ENCODE results near the gene DENND1A.
"Not testable (repeated sequence)": the region's sequence is repeated elsewhere in the genome, so short reads cannot be mapped to it uniquely, and the experiment has no call there.

DENND1A gene

DNA sequence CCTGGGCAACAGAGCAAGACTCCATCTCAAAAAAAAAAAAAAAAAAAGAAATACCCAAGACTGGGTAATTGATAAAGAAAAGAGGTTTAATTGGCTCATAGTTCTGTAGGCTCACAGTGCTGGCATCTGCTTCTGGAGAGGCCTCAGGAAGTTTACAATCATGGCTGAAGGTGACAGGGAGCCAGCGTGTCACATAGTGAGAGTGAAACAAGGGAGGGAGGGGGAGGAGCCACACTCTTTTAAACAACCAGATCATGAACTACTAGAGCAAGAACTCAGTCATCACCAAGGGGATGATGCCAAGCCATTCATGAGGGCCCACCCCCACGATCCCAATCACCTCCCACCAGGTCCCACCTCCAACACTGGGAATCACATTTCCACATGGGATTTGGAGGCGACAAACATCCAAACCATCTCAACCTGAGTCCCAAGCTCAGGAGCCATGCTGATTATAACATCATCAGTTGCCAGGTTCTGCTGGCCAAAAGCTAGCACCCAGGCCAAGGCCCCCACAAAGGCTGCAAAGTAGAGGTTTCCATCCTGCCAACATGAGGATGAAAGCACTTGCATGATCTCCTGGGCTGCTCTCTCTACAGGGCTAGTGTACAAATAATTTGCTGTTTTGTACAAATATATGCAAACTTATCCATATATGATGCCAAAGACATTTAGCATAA is 15.3 kb downstream of the DENND1A start:
- no peak for DNase-seq (ENCODE audit: low read depth)

DNA sequence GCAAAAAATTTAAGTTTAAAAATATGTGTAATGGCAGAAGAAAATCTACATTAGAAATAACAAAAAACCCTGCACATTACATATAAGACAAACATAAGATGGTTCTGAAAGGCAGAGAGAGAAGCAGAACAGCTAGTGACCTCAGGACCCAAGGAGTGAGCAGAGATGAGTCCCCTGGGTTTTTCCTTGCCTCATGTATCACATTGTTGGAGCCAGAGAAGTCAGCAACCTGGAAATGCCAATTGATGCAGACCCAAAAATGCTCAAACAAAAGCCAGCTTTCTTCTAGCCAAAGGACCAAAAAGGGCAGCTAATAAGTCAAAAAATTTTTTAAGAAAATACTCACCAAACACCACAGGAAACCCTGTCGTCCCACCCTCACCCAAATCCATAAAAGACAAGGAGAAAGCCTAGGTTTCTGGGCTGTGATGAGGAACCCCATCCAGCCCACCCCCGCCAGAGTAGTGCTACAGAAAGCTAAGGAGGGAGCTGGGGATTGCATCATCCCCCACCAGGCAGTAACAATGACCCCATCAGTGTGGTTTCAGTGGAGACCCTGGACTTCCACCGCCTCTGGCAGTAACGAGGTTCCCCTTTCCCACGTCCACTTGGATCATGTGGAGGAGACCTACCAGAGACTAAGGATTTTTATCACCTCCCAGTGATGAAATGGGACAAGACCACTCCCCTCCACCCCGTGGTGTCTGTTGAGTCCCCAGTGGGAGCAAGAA is 17.6 kb downstream of the DENND1A start:
- no peak for DNase-seq (ENCODE audit: low read depth)

DNA sequence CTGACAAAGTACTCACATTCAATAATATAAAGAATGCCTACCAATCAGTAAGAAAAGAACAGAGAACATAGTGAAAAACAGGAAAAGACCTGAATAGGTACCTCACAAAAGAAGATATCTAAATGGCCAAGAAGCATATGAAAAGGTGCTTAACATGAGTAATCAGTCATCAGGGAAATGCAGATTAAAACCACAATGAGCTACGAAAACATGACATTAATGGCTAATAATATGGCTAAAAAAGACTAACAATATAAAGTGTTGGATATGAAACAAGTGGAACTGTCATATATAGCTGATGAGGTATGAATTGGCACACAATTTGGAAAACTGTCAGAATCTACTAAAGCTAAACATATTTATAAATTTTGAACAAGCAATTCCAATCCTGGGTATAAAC is 18.9 kb downstream of the DENND1A start:
- no peak for DNase-seq (ENCODE audit: low read depth)

DNA sequence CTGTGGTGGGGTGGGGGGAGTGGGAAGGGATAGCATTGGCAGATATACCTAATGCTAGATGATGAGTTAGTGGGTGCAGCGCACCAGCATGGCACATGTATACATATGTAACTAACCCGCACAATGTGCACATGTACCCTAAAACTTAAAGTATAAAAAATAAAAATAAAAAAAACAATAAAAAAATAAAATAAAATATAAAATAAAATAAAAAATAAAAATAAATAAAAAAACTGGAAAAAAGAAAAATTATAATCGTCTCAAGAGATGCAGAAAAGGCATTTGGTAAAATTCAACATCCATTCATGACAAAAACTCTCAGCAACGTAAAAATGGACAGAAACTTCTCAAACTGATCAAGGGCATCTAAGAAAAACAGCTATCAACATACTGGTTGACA is 20.7 kb downstream of the DENND1A start:
- DNase-seq (ENCODE audit: low read depth), result not testable (repeated sequence)

DNA sequence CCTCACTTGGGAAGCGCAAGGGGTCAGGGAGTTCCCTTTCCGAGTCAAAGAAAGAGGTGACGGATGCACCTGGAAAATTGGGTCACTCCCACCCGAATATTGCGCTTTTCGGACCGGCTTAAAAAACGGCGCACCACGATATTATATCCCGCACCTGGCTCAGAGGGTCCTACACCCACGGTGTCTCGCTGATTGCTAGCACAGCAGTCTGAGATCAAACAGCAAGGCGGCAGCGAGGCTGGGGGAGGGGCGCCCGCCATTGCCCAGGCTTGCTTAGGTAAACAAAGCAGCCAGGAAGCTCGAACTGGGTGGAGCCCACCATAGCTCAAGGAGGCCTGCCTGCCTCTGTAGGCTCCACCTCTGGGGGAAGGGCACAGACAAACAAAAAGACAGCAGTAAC is 26.4 kb downstream of the DENND1A start:
- not testable (repeated sequence) for DNase-seq (ENCODE audit: low read depth)

DNA sequence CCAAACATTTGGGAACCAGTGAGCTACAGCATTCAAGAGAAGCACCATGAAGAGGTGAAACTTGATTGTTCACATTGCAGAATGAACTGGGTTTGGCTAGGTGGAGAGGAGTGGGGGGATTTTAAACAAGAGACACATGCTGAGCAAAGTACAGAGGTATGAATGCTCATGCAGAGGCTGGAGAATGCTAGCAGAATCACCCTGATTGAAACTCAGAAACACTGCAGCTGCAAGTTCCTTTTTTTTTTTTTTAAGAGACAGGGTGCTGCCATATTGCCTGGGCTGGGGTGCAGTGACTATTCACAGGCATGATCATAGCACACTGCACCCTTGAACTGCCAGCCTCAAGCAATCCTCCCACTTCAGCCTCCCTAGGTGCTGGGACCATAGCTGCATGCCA is 35.1 kb downstream of the DENND1A start:
- no peak for DNase-seq (ENCODE audit: low read depth)

DNA sequence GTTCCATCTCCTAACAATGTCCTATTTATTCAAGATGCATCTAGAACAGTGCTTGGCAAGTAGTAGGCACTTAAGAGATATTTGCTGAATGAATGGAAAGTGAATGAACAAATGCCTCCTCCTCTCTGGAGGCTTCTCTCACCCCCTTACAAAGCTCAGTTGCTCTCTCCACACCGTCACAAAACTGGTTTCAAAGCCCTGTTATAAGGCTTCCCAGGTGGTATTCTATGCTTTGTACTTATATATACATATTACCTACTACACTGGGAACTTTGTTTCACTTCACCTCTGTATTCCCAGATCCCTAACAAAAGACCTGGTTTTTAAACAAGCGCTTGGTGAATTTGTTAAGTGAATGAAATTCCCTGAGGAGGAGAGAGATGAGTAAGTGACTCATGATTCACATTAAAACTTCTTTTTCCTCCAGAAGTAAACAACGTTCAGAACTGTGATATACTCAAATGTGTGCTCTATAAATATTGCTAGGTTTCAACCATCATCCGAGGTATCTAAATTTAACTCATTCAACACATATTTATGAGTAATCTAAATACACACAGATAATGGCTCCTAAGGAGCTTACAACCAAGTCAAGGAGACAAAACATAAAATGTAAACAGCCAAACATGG is 36.0 kb downstream of the DENND1A start:
- DNase-seq (ENCODE audit: low read depth), result peak; percentile 5

DNA sequence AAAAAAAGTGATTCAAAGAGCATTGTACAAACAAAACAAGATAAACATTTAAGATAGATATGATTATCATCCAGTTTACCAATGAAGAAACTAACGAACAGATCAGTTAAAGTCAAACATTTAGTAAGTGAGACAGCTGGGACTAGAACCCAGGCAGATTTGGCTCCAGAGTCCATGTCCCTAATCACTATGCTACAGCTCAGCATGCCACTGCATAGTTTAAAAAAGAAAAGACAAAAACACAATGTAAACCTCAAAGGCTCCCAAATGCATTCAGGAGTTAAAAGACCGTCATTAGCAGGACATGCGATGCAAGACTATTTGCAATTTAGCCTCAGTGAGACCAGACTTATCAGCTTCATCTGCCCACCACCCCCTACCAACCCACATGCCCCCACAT is 36.8 kb downstream of the DENND1A start:
- no peak for DNase-seq (ENCODE audit: low read depth)

DNA sequence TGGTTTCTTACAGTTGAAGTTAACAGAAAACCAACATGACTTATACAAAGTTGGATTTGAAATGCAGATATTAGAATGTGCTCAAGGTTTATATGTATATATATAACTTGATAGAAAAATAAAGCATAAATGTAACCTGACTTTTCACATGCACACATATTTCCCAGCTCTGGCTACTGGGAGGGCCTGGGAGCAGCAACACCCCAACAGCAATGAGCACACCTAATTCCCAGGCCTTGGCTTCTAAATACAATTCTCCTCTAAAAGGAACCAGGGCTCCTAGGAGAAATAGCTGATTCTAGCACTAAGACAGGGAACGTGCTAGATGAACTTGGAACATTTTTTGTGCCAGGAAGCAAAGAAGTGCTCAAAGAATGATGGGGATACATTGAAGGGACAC is 42.1 kb downstream of the DENND1A start:
- no peak for DNase-seq (ENCODE audit: low read depth)

DNA sequence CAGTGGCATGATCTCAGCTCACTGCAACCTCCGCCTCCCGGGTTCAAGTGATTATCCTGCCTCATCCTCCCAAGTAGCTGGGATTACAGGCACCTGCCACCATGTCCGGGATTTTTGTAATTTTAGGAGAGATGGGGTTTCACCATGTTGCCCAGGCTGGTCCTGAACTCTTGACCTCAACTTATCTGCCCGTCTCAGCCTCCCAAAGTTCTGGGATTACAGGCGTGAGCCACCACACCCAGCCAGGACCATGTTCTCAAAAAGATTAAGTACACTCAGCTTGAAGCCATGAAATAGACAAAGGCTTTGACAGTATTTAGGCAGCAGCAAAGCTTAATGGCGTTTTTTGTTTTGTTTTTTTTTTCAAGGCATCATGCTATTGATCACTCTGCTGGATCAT is 44.1 kb downstream of the DENND1A start:
- not testable (repeated sequence) for DNase-seq (ENCODE audit: low read depth)

DNA sequence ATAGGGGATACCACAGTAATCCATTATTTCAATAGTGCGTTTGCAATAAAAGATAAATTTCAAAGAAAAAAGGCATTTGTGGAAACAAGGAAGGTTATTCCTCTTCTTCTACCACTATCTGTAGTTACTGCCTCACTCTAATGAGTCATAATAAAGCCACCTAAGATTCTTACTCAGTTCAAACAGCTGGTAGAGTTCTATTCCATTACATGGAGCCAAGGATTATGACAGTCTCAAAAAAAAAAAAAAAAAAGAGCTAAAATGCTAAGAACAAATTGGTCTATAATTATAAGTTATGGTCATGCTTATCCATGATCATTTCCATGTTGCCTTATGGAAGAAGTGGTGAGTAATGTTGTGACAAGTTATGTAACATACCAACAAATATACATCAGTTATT is 46.3 kb downstream of the DENND1A start:
- DNase-seq (ENCODE audit: low read depth), result no peak

DNA sequence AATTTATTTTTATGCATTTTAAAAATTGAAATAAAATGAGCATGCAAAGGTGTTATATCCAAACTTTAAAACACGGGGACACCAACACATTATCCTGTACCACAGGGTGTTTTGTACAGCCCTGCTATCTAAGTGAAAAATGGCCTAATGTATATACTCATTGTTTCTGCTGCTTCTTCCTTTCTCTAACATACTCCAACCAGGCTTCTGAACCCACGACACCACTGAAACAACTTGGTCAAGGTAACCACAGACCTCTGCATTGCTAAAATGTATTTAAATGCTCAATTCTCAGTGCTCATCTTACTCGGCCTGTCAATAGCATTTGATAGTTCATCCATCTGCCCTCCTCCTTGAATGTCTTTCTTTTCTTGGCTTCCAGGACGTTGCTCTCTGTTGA is 48.3 kb downstream of the DENND1A start:
- no peak for DNase-seq (ENCODE audit: low read depth)

DNA sequence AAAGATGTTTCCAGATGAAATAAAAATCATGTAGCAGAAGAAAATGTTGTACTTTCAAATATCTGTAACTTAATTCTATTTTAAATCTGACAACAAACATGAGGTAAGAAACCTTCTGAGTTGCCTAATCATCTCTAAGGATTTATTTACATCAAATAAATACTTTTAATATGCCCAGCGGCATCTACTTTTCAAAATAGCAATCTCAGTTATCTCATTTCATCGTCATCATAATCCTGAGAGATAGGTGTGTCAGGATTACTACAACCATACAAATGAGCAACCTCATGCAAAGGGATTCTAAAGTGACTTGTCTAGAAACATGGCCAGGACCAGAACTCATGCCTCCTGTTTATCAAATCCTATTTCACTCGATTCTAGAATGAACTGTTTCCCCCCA is 49.5 kb downstream of the DENND1A start:
- DNase-seq (ENCODE audit: low read depth), result no peak

DNA sequence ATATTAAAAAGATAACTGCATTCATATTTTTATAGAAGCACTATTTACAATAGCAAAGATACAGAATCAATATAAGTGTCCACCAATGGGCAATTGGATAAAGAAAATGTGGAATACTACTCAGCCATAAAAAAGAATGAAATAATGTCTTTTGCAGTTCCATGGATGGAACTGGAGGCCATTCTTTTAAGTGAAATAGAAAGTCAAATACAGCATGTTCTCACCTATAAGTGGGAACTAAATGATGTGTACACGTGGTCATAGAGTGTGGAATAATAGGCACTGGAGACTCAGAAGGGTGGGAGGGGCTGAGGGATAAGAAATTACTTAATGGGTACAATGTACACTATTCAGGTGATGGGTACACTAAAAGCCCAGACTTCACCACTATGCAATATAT is 53.2 kb downstream of the DENND1A start:
- no peak for DNase-seq (ENCODE audit: low read depth)

DNA sequence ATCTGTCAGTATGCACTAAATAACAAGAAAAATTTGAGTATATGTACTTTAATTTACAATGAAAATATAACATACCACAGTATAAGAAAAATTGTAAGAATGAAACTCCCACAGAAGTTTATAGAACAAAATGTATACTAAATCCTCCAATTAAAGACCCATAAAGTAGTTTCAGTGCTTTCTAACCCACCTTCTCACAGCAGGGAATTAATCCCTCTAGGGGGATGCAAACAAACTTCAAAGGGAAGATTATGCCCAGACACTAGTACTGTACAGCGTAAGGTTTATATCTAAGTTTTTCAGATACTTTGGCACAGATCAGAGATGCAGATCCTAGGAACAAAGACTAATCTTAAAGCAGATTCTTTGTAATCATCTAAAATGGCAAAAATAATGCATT is 57.2 kb downstream of the DENND1A start:
- DNase-seq (ENCODE audit: low read depth), result no peak

DNA sequence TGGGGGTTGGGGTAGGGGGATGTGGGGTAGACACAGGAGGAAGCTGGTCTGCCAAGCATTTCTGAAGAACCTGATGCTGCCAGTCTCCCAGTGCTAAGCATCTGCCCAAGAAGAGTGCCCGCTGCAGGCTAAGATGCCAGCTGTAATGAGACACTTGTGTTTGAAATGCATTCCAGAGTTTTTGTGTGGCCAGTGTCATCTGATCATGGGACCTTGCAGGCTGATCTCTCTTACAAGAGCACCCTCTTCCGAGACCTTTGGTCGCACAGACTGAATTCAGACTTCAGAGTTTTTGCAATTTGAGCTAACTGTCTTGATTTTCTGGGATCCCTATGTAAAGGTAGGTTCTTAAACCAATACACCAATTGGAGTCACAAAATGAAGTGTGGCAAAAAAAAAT is 58.1 kb downstream of the DENND1A start:
- DNase-seq (ENCODE audit: low read depth), result no peak

DNA sequence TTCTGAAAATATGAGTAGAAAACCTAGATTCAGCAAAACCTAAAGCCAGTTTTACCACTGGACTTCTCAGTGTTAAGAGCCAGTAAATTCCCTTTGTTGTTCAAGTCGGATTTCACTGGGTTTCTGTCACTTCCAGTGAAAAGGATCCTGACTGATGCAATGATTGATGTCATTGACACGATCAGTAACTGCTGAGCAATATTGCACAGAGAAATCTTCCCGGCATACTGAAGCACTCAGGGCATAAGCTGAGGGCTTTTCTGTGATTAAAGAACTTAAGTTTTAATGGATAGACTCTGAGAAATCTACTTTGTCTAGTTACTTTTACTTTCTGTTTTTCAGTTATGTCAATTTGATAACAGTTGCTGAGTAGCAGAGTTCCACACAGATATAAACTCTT is 61.9 kb downstream of the DENND1A start:
- peak; percentile 16 for DNase-seq (ENCODE audit: low read depth)

DNA sequence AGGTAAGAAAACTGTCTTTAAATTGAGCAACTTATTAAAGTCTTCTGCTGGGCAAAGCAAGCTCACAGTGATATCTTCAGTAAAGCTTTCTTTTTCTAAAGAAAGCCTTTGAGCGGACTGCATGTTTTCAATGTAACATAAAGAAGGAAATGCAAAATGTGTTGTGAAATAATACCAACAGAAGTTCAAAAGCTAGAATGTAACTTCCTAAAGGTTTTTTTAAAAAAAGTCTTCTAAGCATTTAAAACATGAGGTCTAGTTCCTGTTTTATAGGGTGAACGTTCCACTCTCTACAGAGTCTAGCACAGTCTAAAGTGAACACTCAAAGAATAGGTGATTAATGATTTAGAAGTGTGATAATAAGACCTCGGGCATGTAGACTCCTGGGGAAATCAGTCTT is 62.9 kb downstream of the DENND1A start:
- no peak for DNase-seq (ENCODE audit: low read depth)

DNA sequence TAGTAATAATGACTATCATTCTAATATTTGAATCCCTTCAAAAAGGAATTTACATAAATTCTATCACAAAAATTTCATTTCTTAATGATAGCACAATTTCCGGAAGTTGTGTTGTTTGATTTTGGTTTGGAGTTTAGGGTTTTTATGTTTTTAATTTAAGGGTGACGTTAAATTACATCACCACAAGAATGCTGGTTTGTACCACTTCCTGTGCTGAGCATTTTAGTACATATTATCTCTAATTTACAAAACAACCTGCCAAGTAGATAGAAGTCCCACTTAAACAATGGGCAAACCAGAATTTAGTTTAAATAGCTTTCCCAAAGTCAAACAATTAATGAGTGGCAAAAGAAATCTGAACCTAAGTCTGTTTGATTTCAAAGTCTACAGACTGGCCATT is 63.4 kb downstream of the DENND1A start:
- no peak for DNase-seq (ENCODE audit: low read depth)

DNA sequence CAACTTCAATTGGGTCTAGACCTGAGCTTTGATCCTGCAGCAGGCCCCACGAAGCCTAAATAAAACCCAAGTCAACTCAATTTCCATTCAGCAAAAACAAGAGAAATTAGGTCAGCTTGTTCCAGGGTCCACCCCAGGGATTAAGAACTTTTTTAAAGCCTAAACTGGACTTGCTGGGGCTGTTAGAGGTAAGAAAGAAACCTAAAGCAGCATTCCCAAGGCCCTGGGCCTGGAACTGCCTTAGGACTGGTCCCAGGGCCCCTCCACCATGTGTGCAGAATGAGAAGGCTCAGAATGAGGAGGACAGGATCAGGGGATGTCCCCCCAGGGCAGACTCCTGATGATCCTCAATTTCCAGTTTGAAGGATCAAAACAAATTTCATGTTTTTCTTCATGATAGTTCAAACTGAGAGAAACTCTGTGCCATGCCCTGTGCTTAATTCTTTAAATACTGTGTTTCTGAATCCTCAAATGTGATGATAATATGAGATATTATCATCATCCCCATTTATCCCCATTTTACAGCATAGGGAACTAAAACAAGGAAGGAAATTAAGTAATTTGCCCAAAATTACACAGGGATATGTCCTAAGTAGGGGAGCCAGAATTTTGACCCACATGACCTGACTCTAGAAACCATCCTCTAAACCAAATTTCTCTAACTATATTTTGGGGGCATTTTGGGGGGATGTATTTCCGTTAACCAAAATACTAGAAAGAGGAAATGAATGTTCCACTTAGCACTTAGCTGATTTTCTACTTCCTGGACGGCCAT is 64.5 kb downstream of the DENND1A start:
- no peak for DNase-seq (ENCODE audit: low read depth)

DNA sequence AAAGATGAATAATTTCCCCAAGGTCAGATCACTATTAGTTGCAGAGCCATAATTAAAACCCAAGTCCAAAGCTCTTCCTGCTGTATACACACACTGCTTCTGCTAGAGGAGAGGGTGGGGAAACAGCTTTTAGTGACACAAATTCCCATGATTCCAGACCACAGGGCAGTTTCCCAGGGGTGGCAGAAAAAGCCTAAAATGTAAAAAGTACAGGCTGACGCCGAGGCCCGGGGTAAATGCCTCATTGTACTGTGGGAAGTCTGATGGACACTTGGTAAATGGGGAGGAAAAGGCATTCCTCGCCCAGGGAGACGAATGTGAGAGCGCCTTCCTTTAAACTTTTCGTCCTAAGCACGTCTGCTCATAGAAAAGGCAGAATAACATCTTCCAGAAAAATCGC is 65.7 kb downstream of the DENND1A start:
- DNase-seq (ENCODE audit: low read depth), result no peak

DNA sequence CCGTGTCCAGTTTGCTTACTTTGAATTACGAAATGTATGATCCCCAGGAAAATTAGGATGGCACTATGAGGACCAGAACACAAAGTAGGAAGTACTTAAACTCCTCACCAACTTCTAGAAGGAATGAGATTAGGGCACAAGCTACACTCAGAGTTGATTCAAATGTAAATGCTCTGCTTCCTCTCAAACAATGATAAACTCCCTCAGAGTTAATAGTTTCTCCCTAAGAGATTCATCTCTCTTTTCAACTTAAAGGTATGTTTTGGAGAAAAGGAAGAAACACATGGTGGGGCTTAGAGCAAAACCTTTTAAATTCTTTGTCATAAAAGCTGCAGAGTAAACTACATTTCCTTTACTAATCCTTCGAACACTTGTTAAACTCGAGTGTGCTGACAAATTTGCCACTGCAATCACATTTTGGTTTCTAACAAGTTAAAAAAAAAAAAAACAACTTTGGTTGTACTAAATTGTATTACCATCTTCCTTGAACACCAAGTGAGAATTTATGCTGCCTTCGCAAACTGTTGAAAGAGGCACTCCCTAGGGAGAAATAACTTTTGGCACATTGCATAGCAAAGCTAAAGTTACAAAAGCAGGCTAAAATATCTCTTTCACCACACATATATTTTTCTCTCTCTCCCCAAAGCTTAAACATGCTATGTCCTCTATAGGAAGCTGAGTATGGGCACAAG is 66.6 kb downstream of the DENND1A start:
- DNase-seq (ENCODE audit: low read depth), result peak; percentile 53

All from fibroblast of the conjunctiva (primary cell).